ENCODE data around the gene CLIC5.
A peak's percentile ranks its signal among the peaks of the same experiment; 100 is the strongest.

Gene CLIC5

GRCh38 chr6:45997875-45998506, 17.7 kb downstream of the CLIC5 start:
- DNase-seq (ENCODE audit: low spot score), result no peak

GRCh38 chr6:45991189-45991588, 24.5 kb downstream of the CLIC5 start:
- DNase-seq (ENCODE audit: low spot score), result no peak

GRCh38 chr6:45990162-45990561, 25.5 kb downstream of the CLIC5 start:
- DNase-seq (ENCODE audit: low spot score), result no peak

GRCh38 chr6:45988635-45989034, 27.0 kb downstream of the CLIC5 start:
- no peak for DNase-seq (ENCODE audit: low spot score)

GRCh38 chr6:45987856-45988255, 27.8 kb downstream of the CLIC5 start:
- no peak for DNase-seq (ENCODE audit: low spot score)

- DNase-seq (ENCODE audit: low spot score), result no peak
These were observed 28.9 kb downstream of the CLIC5 start for GRCh38 chr6:45986746-45987274.

- DNase-seq (ENCODE audit: low spot score), result no peak
These were observed 30.8 kb downstream of the CLIC5 start for GRCh38 chr6:45984788-45985425.

- DNase-seq (ENCODE audit: low spot score), result no peak
These were observed 31.3 kb downstream of the CLIC5 start for GRCh38 chr6:45984347-45984746.

GRCh38 chr6:45983062-45983461, 32.6 kb downstream of the CLIC5 start:
- DNase-seq (ENCODE audit: low spot score), result no peak

- no peak for DNase-seq (ENCODE audit: low spot score)
These were observed 33.2 kb downstream of the CLIC5 start for GRCh38 chr6:45982280-45983036.

GRCh38 chr6:45981046-45981445, 34.6 kb downstream of the CLIC5 start:
- DNase-seq (ENCODE audit: low spot score), result no peak

GRCh38 chr6:45979311-45979710, 36.3 kb downstream of the CLIC5 start:
- no peak for DNase-seq (ENCODE audit: low spot score)

GRCh38 chr6:45974596-45974995, 41.1 kb downstream of the CLIC5 start:
- no peak for DNase-seq (ENCODE audit: low spot score)

- DNase-seq (ENCODE audit: low spot score), result no peak
These were observed 42.7 kb downstream of the CLIC5 start for GRCh38 chr6:45972795-45973503.

GRCh38 chr6:45971287-45971686, 44.4 kb downstream of the CLIC5 start:
- DNase-seq (ENCODE audit: low spot score), result no peak

GRCh38 chr6:45970326-45970725, 45.3 kb downstream of the CLIC5 start:
- no peak for DNase-seq (ENCODE audit: low spot score)

- DNase-seq (ENCODE audit: low spot score), result no peak
These were observed 45.8 kb downstream of the CLIC5 start for GRCh38 chr6:45969883-45970282.

GRCh38 chr6:45969026-45969425, 46.6 kb downstream of the CLIC5 start:
- DNase-seq (ENCODE audit: low spot score), result no peak

GRCh38 chr6:45967363-45967762, 48.3 kb downstream of the CLIC5 start:
- no peak for DNase-seq (ENCODE audit: low spot score)

GRCh38 chr6:45966797-45967196, 48.9 kb downstream of the CLIC5 start:
- no peak for DNase-seq (ENCODE audit: low spot score)

- no peak for DNase-seq (ENCODE audit: low spot score)
These were observed 49.3 kb downstream of the CLIC5 start for GRCh38 chr6:45966340-45966739.

- DNase-seq (ENCODE audit: low spot score), result peak; percentile 46
These were observed 49.9 kb downstream of the CLIC5 start for GRCh38 chr6:45965792-45966191.
